Endothelial cell (in vitro differentiated cells): ENCODE measurements around the gene CYP4F11. TPM values are rescaled to one million over a fixed set of nuclear protein-coding genes. Genes with fewer than 3 reads are reported as not detected.

ENCODE experiments used
- DNase-seq: peaks from one replicate; pipeline ENCODE4 v3.0.0; 2021; ENCODE audit warnings: low spot score
- H3K27ac Mint-ChIP-seq: one replicate; pipeline ENCODE4 v1.8.0; 2021; ENCODE audit warnings: mixed read lengths, inconsistent platforms; ENCODE audit not compliant: unreplicated experiment
- H3K27me3 Mint-ChIP-seq: one replicate; pipeline ENCODE4 v1.8.0; 2021; ENCODE audit warnings: mild to moderate bottlenecking, moderate library complexity, mixed read lengths, inconsistent platforms; ENCODE audit not compliant: unreplicated experiment
- H3K36me3 Mint-ChIP-seq: one replicate; pipeline ENCODE4 v1.8.0; 2021; ENCODE audit warnings: mild to moderate bottlenecking, low read depth, mixed read lengths, inconsistent platforms; ENCODE audit not compliant: unreplicated experiment
- H3K4me1 Mint-ChIP-seq: one replicate; pipeline ENCODE4 v1.8.0; 2021; ENCODE audit warnings: mild to moderate bottlenecking, mixed read lengths, inconsistent platforms; ENCODE audit not compliant: unreplicated experiment
- H3K4me3 Mint-ChIP-seq: one replicate; pipeline ENCODE4 v1.8.0; 2021; ENCODE audit warnings: mild to moderate bottlenecking, mixed read lengths, inconsistent platforms; ENCODE audit not compliant: unreplicated experiment
- H3K9me3 Mint-ChIP-seq: one replicate; pipeline ENCODE4 v1.8.0; 2021; ENCODE audit warnings: mixed read lengths, inconsistent platforms; ENCODE audit not compliant: unreplicated experiment
- total RNA-seq: library from RNA; stranded (reverse); fragmentation: NEBNext Ultra II Directional; extraction: Animal tissue kit (Norgen Biotek cat#: 25700); gene quantifications from one replicate; pipeline ENCODE4 v1.2.1, GENCODE V29; 2021; ENCODE audit not compliant: unreplicated experiment
- TF ChIP-seq, protein P1 (sequence below): fragments of 200-600 bp; sonication (generic); IDR thresholded peaks from one replicate; pipeline ENCODE4 v1.5.0; 2021; ENCODE audit warnings: antibody characterized with exemption; ENCODE audit not compliant: unreplicated experiment

CYP4F11 gene
- total RNA-seq, 1 donor from 2014 or later: not detected

DNA sequence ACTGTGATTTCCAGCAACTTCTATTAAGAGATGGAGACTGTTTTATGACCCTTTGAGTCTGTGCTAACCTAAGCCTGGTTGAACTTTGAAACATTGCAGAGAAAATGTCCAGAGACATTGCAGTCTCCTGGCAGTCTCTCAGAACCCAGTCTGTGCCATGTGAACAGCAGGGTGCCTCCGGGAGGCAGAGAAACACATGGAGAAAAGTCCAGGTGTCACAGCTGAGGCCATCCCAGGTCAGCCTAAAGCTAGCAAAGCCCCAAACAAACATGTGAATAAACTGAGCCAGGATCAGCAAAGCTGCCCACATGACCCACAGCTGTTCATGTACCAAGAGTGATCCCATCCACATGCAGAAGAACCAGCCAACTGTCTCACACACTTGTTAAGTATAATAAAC is 7.8 kb downstream of the CYP4F11 start:
- no peak for DNase-seq
- H3K9me3 Mint-ChIP-seq: peaks cover 75% of the 10 kb centered on the region
- H3K27me3 Mint-ChIP-seq: peaks cover 13% of the 10 kb centered on the region
- H3K27ac Mint-ChIP-seq: no peak overlapping the region
- TF ChIP-seq, protein P1, sequence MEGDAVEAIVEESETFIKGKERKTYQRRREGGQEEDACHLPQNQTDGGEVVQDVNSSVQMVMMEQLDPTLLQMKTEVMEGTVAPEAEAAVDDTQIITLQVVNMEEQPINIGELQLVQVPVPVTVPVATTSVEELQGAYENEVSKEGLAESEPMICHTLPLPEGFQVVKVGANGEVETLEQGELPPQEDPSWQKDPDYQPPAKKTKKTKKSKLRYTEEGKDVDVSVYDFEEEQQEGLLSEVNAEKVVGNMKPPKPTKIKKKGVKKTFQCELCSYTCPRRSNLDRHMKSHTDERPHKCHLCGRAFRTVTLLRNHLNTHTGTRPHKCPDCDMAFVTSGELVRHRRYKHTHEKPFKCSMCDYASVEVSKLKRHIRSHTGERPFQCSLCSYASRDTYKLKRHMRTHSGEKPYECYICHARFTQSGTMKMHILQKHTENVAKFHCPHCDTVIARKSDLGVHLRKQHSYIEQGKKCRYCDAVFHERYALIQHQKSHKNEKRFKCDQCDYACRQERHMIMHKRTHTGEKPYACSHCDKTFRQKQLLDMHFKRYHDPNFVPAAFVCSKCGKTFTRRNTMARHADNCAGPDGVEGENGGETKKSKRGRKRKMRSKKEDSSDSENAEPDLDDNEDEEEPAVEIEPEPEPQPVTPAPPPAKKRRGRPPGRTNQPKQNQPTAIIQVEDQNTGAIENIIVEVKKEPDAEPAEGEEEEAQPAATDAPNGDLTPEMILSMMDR: no peak
- H3K4me3 Mint-ChIP-seq: no peak overlapping the region
- H3K4me1 Mint-ChIP-seq: no peaks in the 10 kb centered on the region
- H3K36me3 Mint-ChIP-seq: peaks cover 20% of the 10 kb centered on the region

DNA sequence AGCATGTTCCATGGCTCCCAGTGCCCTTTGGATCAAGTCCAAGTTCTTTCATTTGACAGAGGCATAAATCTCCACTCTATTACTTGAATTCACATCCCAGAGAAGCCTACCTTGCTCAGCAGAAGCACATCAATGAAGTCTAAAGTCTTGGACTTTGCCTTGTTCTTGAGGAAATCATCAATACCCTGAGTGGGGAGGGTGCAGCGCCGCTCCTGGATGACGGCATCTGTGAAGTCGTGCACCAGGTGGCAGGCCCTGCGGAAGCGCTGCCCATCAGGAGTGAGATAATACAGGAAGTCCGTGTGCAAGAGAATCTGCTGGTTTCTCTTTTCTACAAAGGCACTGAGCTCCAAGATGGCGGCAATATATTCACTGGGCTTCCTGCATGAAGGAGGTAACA is 10.6 kb downstream of the CYP4F11 start:
- peaks cover 58% of the 10 kb centered on the region for H3K9me3 Mint-ChIP-seq
- peaks cover 14% of the 10 kb centered on the region for H3K36me3 Mint-ChIP-seq
- TF ChIP-seq, protein P1: no peak
- no peaks in the 10 kb centered on the region for H3K4me1 Mint-ChIP-seq
- H3K27ac Mint-ChIP-seq: no peak overlapping the region
- no peak overlapping the region for H3K4me3 Mint-ChIP-seq
- no peak for DNase-seq
- H3K27me3 Mint-ChIP-seq: peaks cover 3% of the 10 kb centered on the region

DNA sequence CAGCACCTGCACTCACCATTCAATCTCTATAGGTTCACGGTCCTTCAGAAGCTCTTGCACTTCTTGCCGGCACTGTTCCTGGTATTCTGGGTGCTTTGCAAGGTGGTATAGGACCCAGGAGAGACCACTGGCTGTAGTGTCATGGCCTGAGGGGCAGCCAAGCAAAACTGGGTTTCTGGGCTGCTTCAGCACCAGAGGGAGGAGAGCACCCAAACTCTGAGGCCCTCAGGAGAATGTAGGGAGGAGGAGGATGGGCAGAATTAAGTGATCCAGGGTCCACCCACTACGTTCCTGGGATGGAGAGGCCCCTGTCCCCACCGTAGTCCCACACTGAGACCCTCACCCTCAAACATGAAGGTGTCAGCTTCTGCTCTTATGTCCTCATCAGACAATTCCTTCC is 12.3 kb downstream of the CYP4F11 start:
- peaks cover 48% of the 10 kb centered on the region for H3K9me3 Mint-ChIP-seq
- TF ChIP-seq, protein P1: no peak
- H3K4me1 Mint-ChIP-seq: no peaks in the 10 kb centered on the region
- peaks cover 3% of the 10 kb centered on the region for H3K27me3 Mint-ChIP-seq
- no peak for DNase-seq
- H3K4me3 Mint-ChIP-seq: no peak overlapping the region
- H3K36me3 Mint-ChIP-seq: peaks cover 14% of the 10 kb centered on the region
- H3K27ac Mint-ChIP-seq: no peak overlapping the region

DNA sequence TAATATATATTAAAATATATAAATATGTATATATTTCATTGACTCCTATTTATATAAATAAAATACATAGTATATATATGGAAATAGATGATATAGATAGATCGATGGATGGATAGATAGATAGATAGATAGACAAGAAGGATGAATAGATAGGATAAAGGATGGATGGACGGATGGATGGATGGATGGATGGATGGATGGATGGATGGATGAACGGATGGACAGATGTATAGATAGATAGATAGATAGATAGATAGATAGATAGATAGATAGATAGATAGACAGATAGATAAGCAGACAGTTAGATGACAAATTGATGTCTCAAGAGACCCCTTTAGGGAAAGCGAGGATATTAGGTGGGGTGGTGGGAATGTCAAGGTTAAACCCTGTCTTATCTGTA is 15.1 kb downstream of the CYP4F11 start:
- no peak for DNase-seq
- Mint-ChIP-seq H3K36me3 (peaks cover 10% of the 10 kb centered on the region), H3K27ac (no peak overlapping the region), H3K9me3 (peaks cover 36% of the 10 kb centered on the region), H3K4me1 (no peaks in the 10 kb centered on the region), H3K27me3 (peaks cover 7% of the 10 kb centered on the region), H3K4me3 (no peak overlapping the region)
- TF ChIP-seq, protein P1: no peak

DNA sequence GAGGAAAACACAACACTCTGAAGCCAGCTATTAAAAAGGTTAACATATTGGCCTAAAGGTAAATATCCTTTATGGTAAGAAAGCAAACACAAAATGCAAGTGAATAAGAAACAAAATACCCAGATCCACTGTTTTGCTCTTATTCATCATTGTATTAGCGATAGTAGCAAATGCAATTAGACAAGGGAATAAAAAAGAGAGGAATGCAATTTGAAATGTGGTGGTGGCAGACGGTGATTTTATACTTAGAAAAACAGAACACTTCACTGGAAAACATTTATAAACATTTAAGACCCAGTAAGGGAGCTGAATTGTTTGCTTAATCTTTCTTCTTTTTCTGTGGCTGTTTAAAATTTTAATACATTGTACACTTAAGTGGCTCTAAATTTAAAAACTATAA is 19.2 kb downstream of the CYP4F11 start:
- no peak for DNase-seq
- no peaks in the 10 kb centered on the region for H3K36me3 Mint-ChIP-seq
- TF ChIP-seq, protein P1: no peak
- H3K27ac Mint-ChIP-seq: no peak overlapping the region
- H3K9me3 Mint-ChIP-seq: peaks cover 27% of the 10 kb centered on the region
- H3K27me3 Mint-ChIP-seq: peaks cover 4% of the 10 kb centered on the region
- no peak overlapping the region for H3K4me3 Mint-ChIP-seq
- H3K4me1 Mint-ChIP-seq: no peaks in the 10 kb centered on the region
